Stimulated activated CD4-positive, alpha-beta T cell treated with anti-CD3 and anti-CD28 coated beads, Interleukin-15, amount 100 ng/mL, for 1 hour (primary cell): ENCODE measurements around the gene CCL23.
"Not testable (repeated sequence)": the region's sequence is repeated elsewhere in the genome, so short reads cannot be mapped to it uniquely, and the experiment has no call there.

Experiments
- DNase-seq, 2 donors: peaks; one replicate each; pipeline ENCODE4 v3.0.0-alpha.2; 2020; ENCODE audit warnings: low read depth in 1 of 2, low spot score in 1 of 2

The CCL23 gene

DNA sequence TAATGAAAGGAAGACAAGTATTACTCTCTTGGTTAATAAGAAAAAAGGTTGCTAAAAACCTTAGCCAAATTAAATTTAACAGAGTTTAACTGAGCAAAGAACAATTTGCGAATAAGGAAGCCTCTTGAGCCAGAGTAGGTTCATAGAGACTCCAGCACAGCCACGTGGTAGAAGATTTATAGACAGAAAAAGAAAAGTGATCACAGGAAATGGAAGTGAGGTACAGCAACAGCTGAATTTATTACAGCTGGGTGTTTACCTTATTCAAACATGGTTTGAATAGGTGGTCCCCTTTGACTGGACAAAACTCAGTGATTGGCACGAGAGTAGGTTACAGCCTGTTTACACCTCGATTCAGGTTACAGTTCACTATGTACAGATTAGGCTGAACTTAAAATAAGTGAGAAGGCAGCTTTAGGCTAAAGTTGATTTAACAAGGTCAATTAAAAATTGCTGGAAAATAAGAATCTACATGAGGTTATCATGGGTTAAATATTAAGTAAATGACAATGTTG lies 13.1 kb downstream of the CCL23 start:
- DNase-seq = no peak

DNA sequence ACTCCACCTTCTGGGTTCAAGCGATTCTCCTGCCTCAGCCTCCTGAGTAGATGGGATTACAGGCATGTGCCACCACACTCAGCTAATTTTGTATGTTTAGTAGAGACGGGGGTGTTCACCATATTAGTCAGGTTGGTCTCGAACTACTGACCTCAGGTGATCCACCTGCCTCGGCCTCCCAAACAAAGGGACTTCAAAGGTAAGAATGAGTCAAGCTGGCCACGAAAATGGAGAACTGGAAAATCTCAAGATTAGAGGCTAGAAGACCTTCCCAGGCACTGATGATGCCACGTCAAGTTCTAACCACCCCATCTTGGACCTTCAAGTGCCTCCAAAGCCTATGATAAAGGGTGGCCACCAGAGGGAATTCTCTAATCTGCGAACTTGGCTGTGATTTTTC lies 15.1 kb downstream of the CCL23 start:
- no peak for DNase-seq

DNA sequence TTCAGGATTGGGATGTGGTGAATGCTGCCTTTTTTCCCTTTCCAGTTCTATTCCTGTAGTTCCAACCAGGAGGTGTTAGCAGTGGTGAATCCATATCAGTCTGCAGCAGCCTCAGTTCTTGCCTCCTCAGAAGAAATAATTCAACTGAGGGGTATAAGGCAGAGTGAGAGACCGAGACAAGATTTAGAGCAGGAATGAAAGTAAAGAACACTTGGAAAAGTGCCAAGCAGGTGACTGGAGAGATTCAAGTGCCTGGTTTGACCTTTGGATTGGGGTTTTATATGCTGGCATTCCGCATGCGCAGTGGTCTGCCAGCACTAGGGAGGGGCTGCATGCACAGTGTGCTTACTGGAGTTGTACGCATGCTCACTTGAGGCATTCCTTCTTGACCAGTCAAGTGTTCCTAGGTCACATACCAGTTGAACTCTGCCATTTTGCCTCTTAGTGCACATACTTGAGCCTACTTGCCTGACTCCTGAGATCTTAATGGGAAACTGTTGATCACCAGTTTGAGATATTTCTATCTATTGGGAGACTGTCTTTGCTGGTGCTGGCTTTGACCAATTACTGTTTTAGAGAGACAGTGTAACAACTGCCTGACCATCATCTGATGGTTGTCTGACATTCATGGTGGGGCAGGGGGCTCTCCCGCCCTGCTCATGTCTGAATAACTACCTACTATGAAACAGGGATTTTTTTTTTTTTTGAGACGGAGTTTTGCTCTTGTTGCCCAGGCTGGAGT lies 15.7 kb downstream of the CCL23 start:
- no peak for DNase-seq

DNA sequence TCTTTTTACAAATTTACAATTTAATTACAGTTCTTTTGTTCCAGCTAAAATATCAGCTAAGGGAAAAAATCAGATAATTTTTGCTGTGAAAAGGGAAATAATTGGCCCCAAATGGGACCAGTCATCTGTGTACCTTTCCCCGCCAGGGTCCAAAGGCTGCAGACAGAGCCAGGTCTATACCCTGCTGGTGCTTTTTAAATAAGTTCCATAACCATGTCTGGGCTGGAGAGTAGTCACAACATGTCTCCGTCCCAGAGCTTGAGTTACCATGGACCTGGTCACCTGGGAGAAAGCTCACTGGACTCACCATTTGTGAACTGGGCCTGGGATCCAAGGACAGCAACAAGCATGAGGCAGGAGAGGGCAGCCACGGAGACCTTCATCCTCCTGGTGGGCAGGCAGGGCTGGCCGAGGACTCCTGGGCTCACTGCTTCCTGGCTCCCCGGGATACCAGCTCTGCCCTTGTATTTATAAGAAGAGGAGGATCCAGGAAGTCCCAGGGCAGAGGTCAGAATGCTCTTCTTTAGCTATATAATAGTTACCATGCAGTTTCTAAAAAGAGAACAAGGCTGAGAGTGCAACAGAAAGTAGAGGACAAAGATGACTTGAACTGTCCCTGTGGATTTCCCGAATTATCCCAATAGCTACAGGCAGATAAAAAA lies 16.5 kb downstream of the CCL23 start, which contains the start of gene CCL15:
Gene CCL15, minus strand, starts transcription at position 444 of the 662 bp plus-strand sequence. Its CDS starts 61 bp downstream, at position 383.
- DNase-seq = no peak

DNA sequence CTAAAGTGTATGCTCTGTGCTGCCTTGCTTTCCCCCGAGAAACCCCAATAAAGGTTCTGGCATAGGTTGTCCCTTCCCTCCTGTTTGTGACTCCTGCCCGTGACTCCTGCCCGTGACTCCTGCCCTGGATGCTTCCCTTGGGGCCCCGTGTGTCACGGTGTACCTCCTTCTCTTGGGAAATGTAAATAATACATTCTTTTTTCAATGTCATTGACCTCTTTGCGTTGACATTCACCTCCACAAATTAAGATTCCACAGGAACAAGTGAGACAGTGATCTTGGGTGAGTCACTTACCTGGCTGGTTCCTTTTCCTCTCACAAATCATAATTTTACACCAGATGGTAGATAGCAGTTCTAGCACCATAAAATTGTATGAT lies 17.1 kb downstream of the CCL23 start:
- no peak for DNase-seq

DNA sequence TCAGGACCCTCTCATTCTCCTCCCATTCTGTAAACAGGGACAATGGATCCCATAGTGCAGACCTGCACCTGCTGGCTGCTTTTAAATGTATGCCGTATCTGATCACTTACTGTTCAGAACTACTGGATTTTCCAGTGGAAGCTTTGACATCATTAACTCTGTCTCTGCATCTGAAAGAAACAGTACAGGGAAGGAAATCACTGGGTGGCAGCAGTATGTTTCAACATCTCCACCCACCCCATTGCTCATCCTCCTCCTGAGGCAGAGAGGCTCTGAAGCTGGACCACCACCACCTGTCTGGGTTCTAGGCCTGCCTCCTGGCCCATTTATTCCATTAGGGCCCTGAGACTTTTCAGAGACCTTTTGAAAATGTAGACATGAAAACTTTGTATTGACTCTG lies 19.0 kb downstream of the CCL23 start:
- no peak for DNase-seq

DNA sequence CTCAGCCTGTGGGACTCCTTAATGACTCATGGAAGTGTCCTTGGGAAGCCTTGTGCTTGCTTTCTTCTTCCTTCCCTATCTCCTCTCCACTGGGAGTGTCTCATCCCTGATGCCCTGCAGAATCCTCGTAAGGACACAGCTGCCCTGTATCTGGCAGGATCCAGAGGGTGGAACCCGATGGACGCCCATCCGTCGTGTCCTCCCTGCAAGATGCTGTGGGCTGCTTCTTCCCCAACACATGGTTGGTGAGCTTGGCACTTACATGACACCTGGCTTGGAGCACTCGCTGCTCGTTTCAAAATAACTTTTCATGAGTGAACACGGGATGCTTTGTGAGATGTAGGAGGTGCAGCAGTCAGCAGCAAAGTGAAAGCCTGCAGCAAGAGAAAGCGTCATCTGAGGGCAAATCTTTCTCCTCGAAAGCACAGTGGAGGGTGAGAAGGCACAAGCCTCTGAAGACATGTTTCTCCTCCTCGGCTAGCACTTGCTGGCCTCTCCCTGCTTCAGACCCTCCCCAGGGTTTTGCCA lies 19.7 kb downstream of the CCL23 start:
- no peak for DNase-seq

DNA sequence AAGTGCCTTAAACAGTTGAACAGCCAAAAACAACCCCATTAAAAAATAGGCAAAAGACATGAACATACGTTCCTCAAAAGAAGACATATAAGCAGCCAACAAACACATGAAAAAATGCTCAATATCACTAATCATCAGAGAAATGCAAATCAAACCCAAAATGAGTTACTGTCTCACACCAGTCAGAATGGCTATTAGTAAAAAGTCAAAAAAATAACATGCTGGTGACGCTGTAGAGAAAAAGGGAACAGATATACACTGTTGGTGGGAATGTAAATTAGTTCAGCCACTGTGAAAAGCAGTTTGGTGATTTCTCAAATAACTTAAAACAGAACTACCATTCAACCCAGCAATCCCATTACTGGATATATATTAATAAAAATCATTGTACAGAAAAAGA lies 22.4 kb downstream of the CCL23 start:
- not testable (repeated sequence) for DNase-seq

DNA sequence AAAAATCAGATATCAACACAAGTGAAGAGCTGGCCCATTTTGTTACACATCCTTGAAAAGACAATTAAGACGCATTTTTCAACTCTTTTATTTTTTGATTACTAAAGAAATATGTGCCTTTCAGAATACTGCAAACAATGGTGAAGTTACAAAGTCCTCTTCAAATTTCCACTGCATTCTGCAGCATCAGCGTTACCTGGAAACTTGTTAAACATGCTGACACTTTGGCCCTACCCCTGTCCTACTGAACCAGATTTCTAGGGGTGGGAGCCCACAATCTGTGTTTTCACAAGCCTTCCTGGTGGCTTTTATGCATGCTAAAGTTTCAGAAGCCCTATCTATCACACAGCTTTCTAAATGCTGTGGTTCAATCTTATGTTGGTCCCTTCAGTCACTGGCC lies 26.7 kb downstream of the CCL23 start:
- DNase-seq = no peak

DNA sequence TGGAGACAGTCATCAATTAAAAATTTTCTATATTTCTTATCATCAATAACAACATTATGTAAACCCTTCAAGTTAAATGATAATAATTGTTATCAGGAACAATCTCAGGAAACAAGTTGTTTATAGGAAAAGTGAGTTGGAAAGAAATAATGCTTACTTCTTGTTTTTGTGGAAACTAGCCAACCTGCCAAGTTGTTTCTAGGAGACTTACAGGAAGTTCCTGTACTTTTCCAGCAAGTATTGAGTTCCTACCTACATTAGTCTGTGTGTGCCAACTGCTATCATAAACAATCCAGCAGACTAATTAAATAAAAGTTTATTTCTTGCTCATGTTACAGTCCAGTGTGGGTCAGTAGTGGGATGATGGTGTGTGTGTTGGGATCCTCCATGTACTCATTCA lies 29.6 kb downstream of the CCL23 start:
- no peak for DNase-seq

DNA sequence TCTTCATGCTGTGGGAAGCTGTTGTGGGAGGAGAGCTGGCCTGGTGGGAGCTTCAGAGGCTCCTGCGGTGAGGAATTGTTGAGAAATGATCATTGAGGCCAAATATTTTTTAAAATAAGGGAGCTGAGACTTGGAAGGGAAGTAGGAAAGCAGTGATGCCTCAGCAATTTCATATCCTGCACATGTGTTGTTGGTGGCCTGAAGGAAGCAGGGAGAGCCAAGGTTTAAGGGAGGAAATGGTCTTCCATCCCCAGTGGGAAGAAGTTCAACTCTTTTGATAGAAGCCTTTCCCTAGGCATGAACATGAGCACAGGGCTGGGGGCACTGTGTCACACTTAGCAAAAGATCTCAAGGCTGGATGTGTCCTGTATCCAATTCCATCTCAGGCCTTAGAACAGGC lies 31.1 kb downstream of the CCL23 start, which contains the start of gene CCL14:
Gene CCL14, minus strand, starts transcription at position 87 of the 400 bp plus-strand sequence. Its CDS starts 80 bp downstream, at position 7.
- no peak for DNase-seq

DNA sequence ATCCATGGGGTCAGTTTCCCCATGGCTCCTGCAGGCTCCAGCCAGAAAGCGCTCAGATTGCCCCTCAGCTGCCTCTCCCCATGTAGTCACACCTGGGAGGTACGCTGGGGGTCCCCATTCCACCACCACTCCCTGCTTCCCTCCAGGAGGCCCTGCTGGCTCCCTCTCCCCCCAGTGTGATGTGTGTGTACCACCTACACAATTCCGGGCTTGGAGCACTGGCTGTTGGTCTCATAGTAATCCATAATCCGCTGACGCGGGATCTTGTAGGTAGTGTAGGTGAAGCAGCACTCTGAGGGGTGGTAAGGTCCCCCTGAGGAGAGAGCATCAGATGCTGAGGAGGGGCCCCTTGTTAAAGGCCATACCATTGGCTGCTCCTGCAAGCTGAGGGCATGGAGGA lies 33.6 kb downstream of the CCL23 start:
- DNase-seq = no peak

DNA sequence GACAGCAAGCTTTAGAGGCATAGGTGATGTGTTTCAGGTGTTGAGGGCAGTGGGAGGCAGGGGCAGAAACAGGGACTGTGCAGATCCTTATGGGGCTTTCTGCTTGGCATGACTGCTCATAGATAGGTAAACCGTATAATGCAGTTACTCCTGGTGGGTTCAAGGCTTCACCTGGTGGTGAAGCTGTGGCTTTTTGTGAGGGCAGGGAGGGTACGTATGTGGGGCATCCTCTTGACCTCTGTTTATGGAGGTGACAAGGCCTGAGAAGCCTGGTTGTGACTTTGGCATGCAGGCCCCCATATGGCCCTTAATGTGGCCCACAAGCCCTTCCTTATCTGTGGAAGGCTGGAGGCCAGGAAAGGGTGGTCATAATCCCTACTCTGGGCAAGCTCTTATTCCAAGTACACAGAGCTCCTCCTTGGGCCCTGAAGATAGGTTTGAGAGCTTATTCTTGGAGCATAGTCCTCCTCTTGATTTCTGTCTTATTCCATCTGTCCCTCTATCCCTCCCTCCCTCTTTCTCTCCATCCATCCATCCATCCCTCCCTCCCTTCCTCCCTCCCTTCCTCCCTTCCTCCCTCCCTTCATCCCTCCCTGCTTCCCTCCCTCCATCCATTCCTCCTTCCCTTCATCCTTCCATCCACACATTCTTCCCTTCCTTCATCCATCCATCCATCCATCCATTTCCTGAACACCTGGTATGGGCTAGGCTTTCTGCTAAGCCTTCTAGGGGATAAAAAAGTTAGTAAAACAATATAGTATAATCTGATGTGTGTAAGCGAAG lies 35.2 kb downstream of the CCL23 start:
- DNase-seq = no peak

DNA sequence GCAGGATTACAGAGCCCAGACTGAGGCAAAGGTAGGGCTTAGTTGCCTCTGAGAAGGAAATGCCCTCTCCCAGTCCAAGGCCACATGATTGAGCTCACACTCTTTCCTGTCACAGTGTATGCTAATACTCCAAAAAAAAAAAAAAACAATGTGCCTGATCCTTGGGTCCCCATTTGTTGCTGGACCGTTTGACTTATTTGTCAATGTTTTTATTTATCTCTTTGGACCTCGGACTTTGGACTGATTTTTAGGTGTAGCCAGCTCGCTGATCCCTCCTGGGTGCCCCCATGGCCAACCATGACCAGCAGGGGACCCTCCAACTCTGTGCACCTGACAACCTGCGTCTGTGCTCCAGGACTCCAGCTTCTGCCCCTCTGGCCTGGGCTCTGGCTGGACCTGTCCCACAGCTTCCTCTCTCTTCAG lies 35.9 kb downstream of the CCL23 start:
- no peak for DNase-seq

DNA sequence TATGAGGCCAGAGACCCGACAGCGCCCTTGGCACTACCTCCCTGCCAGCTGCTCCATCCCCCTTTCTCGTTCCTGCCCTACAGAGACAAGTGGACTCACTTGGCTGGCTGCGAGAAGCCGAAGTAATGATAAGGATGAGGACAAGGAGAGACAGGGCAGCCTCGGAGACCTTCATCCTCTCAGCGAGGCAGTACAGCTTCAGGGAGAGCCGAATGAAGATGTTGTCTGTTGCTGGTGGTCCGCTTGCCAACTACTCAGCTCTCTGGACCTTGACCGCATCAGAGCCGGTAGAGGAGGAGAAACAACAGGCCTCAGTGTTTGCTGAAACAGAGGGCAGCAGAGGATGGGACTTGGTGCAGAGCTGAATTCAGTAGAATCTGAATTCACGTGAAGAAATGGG lies 36.5 kb downstream of the CCL23 start, which contains the start of gene CCL16:
Gene CCL16, minus strand, starts transcription at position 252 of the 400 bp plus-strand sequence. Its CDS starts 77 bp downstream, at position 175.
- no peak for DNase-seq

DNA sequence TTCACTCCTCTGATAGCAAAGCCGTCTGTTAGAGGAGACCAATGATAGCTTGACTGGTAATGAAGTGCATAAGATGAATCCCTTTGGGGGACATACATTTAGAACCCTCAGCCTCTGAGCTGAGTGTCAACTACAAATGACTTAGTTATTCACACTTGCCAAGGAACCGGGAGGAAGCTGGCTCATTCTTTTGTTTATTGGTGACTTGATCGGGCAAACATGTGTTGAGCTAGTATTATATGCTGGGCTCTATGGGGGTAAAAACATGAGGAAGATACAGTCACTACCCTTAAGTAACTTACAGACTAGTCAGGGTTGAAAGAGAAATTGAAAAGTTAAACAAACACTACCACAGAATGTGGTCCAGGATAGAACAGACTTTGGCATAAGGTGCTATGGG lies 39.4 kb downstream of the CCL23 start:
- DNase-seq = no peak

DNA sequence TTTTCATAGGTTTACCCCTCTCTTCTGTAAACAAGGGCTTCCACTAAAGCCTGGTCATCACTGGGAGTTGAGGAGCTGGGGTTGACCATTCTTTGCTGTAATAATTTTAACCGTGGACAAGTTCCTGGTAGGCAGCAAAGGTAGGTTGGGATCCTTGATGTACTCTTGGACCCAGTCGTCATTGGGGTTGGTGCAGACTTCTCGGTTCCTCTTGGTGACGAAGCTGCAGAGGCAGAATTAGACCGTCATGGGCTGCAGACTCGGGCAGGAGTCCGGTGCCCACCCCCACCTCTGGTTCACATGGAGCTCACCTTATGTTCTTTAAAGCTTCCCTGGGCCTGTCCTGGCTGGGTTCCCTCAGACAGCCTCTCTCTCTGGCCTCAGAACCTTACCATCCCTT lies 40.3 kb downstream of the CCL23 start:
- no peak for DNase-seq

DNA sequence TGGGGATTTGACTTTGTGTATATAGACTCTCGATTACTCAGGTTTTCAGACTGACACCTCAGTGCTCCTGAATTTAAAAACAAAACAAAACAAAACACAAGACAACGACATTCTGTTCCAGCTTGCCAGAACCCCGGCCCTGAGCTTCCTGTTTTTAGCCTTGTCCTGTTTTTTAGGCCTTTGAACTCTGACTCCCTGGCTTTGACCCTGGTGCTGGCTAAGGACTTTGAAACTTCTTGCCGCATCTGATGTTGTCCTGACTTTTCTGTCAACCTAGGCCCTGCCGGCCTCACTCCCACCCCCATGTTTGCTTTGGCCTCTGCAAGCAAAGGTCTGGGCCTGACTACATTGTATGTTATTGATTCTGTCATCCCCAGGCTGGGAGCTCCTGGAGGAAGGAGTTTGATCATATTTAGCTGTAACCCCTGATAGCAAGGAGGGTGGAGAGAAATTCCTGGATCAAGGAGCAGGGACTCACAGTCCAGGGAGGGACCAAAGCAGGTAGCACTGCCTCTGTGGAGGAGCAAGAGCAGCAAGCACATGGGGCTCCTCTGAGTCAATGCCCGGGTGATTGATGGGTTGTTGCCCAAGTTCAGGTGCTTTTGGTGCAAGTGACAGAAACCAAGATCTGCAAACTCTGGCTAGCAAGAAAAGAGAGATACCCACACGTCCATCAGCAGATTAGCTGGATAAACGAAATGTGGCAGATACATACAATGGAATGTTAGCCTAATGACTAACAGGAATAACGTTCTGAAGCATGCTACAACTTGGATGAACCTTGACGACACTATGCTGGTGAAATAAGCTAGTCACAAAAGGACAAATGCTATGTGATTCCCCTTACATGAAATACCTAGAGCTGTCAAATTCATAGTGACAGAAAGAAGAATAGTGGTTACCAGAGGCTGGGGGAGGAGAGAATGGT lies 44.2 kb downstream of the CCL23 start:
- DNase-seq = no peak

DNA sequence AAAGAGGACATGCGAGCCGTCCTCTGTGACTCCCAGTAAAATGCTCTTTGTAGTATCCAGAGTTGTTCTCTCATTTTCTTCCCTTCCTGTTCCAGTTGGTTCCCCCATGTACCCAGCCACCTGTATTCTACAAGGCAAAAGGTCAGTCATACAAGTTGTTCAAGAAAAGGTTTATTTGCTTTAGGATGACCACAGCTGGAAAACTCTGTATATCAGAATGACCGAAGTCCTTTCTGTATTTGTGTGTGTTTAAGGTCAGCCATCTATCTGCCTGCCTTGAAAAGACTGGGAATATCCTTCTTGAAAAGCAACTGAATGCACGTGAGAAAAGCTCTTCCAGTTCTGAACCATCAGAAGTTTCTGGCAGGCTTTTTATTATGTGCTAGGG lies 44.8 kb downstream of the CCL23 start:
- DNase-seq = no peak

DNA sequence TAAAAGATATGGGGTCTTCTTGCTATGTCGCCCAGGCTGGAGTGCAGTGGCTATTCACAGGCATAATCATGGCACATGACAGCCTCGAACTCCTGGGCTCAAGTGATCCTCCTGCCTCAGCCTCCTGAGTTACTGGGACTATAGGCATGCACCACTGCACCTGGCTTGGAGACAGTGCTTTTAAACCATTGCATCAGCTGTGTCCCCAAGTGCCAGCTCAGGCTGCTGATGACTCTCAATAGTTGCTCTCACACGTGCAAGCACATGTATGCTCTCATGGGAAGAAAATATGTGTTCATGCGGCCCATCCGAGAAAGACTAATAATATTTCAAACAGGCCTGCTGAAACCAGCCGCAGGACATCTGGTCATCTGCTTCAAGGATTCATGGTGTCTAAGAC lies 45.2 kb downstream of the CCL23 start:
- DNase-seq = no peak
